HG02938 (cell line): Measurements from ENCODE around the gene ADAM22.

Experiments
- ATAC-seq: cut with Tn5 transposase; IDR thresholded peaks from one replicate; pipeline ENCODE4 v1.9.1; 2021; ENCODE audit warnings: mild to moderate bottlenecking, moderate library complexity; ENCODE audit not compliant: unreplicated experiment

The ADAM22 gene

DNA sequence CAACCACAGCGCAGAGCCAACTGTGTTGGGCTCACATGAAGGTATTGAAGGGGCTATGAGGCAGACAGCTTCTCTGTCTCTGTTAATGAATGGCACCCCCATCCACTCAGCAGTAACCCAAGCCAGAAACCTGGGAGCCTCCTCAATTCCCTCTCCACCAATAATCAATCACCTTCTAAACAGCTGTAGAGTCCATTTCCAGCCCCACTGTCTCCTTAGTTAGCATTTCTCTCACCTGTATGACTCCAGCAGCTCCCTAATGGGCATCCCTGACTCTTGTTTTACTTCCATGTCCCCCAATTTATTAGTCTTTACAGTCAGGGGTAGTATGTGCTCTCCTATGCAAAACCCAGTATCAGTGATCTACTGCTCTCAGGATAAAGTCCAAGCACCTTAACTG is 278.9 kb downstream of the ADAM22 start:
- ATAC-seq, result no peak

DNA sequence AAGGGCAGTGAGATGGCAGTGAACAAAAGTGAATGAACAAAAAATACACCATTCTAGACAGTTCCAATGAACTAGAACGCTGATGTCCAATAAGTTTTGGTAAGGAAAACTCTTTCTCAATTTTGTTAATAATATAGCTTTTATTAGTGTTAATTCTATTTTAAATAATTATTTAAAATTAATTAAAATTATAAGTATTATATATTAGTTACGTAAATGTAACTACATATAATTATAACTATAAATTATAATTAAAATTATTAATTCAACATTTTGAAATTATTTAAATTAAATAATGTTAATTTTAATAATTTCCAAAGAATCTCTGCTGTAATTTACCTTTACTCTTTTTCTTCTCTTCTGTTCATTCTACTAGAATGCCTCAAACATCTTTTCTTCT is 280.4 kb downstream of the ADAM22 start:
- ATAC-seq, result no peak

DNA sequence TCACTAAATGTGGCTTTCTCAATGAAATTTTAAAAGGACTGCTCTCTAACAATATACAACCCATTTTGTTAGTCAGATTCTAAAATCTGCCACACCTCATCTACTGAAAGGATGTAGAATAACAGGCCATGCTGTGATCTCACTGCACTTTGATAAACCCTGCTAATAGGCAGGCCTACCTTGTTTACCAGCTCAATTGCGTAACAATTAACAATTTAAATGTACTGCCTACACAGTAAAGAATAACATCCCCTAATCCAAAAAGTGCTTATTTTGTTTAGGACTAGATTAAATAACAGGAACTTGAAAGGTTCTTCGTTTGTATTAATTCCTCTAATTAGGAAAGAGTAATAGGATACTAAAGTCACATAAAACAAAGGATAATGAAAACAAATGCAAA is 281.2 kb downstream of the ADAM22 start:
- ATAC-seq, result no peak

DNA sequence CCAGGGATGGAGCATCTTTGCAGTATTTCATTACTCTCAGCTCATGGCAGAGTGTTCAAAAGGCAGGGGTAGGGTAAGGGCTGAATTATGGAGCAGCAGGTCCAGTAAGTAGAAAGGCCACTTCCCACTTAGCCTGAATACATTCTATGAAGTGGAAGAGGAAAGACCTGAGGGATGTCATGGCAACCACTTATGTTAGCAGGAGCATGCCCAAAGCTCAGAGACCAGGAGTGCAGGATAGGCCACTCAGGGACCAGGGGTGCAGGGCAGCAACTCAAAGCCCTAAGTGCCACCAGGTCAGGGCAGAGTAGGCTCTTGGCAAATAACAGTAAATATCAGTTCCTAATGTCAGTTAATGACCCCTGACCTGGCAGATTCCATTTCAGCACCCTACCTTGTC is 282.2 kb downstream of the ADAM22 start:
- no peak for ATAC-seq

DNA sequence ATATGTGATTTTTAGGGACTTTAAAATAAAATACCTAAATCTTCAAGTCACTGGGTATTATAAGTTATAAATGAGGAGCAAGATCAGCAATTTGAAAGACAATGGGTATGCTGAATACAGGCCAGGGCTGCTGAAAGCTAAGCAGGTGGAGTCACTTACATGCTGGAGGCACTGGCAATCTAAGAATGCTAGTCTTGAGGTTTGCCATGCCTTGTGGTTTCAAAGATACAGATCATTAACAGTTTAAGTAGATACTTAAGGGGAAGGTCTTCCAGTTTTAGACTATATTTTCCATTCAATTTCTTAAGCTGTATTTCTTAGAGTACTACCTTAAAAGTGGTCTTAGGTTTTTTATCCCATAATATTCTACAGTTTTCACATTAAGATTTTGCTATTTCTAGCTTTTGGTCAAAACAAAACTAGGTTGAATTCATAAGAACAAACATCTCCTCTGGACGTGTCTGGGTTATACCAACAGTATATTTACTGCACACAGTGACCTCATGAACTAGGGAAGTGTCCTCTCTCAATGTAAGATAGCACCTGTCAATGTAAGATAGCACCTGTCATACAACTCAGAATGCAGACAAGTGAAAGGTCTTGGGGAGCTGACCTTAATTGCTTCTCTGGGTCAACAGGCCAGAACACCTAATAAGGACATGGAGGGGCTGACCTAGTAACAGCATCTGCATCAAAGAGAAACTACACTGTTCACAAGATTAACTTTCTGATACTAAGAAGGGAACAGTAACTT is 283.8 kb downstream of the ADAM22 start:
- ATAC-seq, result peak; percentile 79

DNA sequence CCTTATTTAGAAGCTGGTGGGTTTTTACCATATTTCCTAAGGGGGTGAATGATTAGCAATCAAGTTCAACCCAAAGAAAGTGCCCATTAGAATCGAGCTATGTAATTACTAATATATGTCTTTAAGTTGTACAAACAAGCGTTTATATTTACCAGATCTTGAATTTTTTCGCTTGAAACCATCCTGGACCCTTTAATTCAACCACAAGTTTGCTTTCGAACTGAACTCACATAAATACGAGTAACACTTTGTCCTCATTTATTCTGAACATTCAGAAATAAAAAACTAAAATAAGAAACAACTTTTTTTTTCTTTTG is 284.3 kb downstream of the ADAM22 start:
- ATAC-seq, result no peak

DNA sequence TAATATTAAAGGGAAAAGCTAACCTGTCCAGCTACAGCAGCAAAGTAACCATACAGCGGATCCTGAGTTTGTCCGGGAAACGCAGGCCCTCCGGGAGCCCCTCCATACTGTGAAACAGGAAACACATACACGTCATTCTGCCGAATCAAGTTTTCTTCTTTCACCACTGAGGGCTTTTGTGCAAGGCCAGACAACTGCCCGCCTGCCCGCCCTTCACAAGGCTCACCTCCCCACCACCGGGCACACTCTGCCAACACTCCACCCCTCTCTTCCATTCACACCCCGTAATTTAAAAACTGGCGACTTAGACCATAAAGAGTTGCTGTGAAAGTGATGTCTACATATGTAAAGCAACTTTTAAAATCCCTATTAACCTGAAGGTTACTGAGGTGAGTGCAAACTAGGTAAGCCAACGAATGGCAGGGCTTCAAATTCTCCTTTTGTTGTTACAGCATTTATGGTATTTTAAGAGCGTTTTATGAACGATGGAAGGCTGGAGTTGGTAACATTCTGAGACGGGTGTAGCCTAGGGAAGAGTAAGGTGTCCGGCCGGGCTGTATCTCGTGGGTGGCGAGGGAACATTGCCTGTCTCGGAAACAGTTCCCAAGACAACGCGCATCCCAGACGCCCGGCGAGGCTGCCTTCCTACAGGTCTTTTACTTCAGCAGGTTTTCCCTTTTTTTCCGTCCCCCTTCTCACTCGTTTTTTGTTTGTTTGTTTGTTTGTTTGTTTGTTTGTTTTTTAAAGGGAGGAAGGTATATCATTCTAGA is 285.0 kb downstream of the ADAM22 start:
- ATAC-seq, result peak; percentile 22

DNA sequence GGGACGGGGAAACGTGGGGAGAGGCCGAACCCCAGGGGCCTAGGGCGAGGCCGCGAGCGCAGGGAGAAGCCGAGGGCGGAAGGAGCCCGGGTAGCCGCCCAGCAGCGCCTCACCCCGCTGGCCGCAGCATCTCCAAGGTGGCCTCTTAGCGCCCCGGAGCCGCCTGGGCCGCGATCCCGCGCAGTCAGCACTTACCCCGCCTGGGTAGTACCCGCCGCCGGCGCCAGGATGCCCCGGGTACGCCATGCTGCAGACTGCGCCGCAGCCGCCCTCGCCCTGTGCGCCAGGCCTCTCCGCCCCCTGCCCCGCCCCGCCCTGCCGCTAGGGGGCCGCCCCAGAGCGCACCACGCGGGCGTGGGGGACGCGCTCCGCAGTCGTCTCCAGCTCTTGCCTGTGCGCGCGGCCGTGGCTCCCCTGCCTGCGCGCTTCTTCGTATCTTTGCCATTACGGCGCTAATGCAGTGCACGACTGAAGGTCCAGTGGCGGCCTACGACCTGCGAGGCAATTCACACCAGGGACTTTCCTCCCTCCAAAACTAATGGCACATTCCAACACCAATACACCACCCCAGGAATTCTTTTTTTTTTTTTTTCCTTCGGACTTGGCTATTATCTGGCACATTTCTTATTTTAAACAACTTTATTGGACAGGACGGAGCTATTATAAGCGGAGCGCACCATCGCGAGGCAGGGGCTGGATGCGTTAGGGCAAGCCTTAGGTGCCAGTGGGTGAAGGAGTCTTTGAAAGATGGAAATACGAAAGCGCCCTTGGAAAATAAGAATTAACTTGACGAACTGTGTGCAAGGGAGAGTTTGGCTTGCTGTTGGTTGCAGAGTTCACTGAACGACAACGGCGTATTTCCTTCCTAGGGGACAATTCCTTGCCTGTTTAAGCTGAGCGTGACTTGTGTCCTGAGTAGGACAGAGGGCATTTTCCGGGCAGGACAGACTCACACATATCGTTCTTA is 286.0 kb downstream of the ADAM22 start, which contains the start of gene SRI:
SRI (minus strand) TSS at position 258 of the 967 bp plus-strand sequence; CDS start at position 246, 12 bp downstream.
- ATAC-seq, result peak; percentile 52

DNA sequence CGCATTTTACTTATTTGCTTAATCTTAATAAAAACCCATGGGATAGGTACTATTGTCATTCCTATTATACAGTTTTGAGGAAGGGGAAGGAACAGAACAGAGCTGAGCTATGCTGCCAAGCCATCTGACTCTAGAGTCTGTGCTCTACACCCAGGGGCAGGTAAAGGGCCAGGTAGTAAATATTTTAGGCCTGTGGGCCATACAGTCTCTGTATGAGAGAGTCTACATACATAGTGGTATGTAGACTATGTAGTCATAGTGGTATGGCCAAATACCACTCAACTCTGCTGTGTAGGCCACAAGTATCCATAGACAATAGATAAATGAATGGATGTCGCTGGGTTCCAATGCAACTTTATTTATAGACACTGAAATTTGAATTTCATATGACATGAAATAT is 289.2 kb downstream of the ADAM22 start:
- ATAC-seq, result no peak

DNA sequence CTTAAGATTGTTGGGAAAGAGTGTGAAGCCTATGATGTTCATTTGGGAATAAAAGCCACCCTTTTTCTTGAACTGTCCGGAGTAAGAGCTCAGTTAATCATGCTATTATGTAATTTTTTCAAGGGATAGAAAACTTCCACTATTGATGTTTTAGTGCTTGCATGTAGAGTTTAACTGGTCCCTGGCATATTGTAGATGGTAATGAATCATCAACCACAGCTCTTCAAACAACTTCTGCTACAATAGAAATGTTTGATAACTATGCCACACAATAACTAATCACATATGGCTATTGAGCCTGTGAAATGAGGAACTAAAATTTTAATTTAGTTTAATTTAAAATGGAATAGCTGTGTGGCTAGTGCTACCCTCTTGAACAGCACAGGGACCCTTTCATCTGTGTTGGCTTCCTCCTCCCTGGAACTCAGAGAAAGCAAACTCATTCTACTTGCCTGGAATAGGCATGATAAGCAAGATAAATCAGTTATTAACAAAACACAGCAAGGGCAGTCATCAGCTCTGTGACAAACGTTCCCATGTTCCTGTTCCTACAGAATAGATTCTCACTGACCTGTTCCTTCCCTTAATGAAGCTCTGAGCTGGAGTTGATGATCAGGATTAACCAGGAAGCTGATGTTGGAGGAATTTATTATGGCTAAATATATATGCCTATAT is 290.7 kb downstream of the ADAM22 start:
- ATAC-seq, result no peak

DNA sequence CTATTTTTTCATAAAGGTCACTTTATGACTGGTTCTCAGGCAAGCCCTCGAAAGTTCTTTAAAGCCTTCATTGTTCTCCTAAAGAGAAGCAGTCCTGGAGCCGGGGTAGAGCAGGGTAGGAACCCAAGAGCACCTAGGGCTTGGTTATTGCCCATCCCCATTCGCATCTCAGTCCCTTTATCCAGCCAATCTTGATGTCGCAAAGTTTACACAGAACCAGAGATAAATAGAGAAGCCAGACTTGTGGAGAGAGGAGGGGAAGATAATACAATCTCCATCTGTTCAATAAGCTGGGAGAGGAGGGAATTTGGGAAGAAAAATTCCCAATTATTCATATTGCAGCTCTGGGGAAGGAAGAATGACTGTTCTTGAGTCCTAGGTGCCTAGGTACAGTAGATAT is 292.1 kb downstream of the ADAM22 start:
- ATAC-seq, result no peak

DNA sequence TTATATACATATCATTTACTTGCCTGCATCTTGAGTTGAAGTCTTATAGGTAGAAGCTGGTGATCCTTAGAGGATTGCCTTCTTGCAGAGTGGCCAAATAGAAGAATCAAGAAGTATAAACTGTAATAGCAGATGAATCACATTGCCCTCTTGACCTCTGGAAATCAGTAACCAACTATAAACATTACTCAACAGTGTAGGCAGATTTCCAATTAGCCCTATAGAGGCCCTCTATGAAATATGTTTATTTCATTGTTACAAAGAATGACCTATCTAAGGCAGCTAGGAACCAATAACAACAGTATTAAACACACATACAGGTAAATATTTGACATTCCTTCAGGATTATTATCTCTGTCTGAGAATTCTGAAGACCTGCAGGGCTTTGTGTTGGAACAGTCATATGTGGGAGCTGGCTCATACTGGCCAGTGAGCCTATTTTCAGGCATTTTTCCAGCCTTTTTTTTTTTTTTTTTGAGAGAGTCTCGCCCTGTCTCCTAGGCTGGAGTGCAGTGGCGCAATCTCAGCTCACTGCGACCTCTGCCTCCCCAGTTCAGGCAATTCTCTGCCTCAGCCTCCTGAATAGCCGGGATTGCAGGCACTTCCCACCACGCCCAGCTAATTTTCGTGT is 292.9 kb downstream of the ADAM22 start:
- ATAC-seq, result no peak

DNA sequence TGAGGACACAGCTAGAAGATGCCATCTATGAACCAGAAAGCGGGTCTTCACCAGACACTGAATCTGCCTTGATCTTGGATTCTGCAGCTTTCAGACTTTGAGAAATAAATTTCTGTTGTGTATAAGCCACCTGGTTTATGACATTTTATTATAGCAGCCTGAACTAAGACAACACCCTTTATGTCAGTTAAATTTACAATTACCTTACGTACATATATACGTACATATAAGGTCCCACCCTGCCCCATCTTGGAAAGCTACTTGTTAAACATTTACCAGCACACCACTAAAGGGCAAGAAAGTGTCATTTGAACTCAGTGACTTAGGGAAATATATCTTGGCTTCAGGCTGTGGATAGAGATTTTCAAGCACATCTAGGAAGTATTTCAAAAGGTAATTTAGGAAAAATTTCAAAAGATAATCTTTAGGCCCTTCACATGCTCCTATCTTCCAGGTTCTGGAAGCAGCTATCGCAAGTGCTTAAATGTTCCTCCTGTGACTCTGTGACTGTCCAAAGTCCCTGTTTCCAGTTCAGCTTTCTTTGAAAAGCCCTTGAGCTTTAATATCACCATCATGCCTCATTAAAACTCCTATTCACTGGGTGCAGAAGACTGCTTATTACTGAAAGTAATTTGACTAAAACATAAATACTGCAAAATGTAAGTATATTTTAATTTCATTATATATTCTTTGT is 295.4 kb downstream of the ADAM22 start:
- no peak for ATAC-seq

DNA sequence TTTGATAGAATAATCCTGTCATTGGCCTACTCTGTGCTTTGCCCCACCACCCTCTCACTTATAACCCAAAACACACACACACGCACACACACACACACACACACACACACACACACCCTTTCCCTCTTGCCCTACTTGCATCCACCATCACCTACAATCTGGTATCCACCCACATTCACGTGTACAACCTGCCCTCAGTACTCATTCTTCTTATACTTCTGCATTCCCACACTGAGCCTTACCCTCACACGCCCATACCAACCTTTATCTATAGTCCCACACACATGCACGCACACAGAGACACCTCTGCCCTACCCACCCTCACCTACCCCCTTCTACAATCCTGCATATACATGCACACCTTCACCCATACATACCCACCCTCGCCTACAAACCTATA is 296.6 kb downstream of the ADAM22 start:
- no peak for ATAC-seq

DNA sequence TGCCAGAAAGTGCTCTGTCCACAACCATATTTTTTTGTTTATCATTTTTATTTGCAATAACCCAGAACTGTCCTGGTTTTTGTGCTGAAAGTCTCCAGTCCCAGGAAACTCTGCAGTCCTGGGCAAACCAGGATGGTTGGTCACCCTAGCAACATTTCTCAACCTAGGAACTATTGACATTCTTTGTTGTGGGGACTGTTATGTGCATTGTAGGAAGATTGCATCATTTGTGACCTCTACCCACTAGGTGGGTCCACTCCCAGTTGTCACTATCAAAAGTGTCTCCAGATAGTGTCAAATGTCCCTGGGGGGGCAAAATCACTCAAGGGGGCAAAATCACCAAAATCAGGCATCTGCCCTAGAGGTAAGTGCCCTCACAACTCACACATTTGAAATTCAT is 299.8 kb downstream of the ADAM22 start:
- no peak for ATAC-seq

DNA sequence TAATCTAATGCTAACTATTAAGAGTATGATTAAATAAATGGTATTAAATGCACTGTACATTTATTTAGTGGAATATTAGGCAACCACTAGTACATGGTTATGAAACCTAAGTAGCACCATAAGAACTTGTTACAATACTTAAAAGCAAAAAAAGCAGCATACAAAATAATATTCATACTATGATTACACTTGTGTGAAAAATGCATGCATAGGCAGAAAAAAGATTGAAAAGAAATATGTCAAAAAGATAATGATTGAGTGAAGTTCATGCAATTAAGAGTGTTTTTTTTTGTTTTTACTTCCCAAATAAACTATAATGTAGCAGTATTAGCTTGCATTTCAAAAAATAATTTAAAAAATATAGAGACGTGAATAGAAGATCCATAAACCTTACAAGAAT is 305.8 kb downstream of the ADAM22 start:
- no peak for ATAC-seq

DNA sequence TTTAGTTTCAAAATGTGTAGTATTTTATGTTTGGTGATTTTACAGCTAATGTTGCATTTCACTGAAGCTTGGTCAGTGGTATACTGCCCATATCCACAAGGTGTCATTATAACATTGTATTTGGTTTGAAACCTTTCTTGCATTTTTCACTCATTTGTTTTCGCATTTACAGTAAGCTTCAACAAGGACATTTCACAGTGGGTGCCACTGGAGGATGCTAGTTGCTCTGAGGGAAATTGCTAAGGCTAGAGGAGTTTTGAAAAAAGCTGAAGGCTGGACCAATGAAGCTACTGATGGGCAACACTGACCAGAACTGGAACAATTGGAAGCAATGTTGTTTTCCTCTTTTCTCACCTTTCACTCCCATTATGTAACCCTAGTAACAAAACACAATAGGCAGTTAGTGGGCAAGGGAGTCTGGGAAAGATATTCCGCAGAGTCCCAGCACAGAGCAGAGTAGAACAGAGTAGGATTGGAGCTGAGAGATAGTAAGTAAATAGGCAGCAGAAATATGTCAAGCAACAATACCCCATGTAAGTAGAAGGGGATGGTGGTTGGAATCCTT is 309.4 kb downstream of the ADAM22 start:
- ATAC-seq, result peak; percentile 85

DNA sequence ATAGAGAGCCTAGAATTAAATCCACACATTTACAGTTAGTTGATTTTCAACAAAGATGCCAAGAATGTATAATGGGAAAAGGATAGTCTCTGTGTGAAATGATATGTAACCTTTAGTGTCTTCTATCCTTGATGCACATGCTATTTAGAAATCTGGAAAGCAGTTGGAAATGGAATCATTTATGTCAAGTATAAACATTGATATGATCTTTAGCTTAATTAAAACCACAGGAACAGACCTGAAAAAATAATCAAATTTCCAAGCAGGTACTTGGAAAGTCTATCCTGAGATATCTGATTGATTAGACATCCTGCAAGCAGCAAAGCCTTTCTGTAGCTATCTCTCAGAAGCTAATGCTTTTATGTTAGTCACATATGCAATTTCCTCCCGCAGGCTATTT is 310.2 kb downstream of the ADAM22 start:
- ATAC-seq, result no peak
